ENCODE measurements around the gene MYMK. TPM values are rescaled to one million over a fixed set of nuclear protein-coding genes. Genes with fewer than 3 reads are reported as not detected.

MYMK gene
- polyA plus RNA-seq, 1 experiment = not detected

DNA sequence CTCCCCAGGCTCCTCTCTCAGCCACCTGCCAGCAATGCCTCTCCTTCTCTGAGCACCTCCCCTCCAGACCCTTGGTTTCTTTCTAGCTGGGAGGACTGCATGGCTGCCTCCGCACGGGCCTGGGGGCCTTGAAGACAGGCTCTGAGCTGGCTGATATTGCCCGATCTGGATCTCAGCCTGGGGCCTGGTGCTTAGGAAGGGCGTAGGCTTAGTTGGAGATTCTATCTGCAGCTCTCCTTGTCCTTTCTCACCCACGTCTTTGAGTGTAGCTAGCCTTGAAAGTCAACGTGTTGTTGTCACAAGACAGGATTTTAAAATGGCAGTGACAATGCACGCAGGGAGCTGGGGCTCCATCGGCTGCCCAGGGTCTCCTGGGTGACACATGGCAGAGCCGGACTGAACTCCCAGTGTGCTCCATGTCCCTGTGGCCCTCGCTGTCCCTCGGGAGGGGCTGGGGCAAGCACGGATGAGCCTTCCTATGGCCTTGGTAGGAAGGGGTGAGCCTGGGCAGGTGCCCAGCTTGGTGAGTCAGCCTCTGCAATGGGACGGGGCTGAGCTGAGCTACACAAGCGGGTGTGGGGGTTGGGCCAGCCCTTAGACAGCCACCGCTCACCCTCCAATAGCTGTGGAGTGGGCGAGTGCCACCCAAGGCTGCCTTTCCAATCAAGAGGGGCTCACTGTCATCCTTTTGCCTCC is 19.2 kb upstream of the MYMK start:
- DNase-seq (ENCODE audit: low read depth) = no peak
- POLR2A ChIA-PET = no interaction called here
- Histone ChIP-seq H3K36me3 (ENCODE audit: control insufficient read depth, insufficient read depth, low read length) (no peaks in the 10 kb centered on the region), H3K27me3 (ENCODE audit: control insufficient read depth, insufficient read depth, low read length) (peaks cover 11% of the 10 kb centered on the region), H3K4me3 (ENCODE audit: low read depth, low read length) (no peak overlapping the region)
- TF ChIP-seq, protein P1, sequence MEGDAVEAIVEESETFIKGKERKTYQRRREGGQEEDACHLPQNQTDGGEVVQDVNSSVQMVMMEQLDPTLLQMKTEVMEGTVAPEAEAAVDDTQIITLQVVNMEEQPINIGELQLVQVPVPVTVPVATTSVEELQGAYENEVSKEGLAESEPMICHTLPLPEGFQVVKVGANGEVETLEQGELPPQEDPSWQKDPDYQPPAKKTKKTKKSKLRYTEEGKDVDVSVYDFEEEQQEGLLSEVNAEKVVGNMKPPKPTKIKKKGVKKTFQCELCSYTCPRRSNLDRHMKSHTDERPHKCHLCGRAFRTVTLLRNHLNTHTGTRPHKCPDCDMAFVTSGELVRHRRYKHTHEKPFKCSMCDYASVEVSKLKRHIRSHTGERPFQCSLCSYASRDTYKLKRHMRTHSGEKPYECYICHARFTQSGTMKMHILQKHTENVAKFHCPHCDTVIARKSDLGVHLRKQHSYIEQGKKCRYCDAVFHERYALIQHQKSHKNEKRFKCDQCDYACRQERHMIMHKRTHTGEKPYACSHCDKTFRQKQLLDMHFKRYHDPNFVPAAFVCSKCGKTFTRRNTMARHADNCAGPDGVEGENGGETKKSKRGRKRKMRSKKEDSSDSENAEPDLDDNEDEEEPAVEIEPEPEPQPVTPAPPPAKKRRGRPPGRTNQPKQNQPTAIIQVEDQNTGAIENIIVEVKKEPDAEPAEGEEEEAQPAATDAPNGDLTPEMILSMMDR (IDR thresholded peaks at IDR 0.05; ENCODE audit: insufficient read depth, low read depth, low read length) = no peak
- CTCF ChIA-PET = interaction anchor here (0.7 kb wide), 1 partner anchor 358 kb away, joined by 3 read pairs; no protein-coding TSS in a partner anchor

DNA sequence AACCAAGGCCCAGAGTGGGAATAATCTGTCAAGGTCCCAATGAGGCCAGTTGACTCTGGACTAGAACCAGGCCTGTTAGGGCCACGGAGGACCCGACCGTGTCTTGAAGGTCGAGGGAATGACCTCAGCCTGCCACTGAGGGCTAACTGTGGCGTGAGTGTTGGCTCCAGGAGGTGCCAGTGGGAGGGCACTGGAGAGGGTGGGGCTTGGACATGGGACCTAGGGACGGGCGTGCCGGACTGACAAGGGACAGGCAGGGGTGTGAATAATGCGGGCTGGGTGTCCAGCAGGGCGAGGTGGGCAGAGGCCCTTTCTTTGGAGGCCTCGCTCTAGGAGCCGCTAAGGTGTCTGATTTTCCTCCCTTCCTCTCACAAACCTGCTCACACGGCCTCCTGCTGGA is 17.2 kb upstream of the MYMK start:
- ChIA-PET POLR2A (no interaction called here), CTCF (no interaction called here)
- TF ChIP-seq, protein P1 (IDR thresholded peaks at IDR 0.05; ENCODE audit: insufficient read depth, low read depth, low read length) = no peak
- no peak overlapping the region for H3K4me3 ChIP-seq (ENCODE audit: low read depth, low read length)
- peaks cover 11% of the 10 kb centered on the region for H3K27me3 ChIP-seq (ENCODE audit: control insufficient read depth, insufficient read depth, low read length)
- no peaks in the 10 kb centered on the region for H3K36me3 ChIP-seq (ENCODE audit: control insufficient read depth, insufficient read depth, low read length)
- no peak for DNase-seq (ENCODE audit: low read depth)

DNA sequence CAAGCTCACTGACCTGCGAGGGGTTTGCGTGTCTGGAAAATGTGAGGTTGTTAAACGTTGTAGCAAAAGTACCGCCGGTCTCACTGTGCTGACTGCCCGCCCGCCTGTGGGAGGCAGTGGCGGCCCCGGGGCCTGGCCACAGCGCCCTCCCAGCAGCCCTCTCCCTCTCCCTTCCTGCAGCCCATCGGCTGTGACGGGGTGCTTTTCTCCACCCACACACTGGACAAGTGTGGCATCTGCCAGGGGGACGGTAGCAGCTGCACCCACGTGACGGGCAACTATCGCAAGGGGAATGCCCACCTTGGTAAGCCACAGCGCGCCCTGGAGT is 15.9 kb upstream of the MYMK start:
- Histone ChIP-seq H3K4me3 (ENCODE audit: low read depth, low read length) (no peak overlapping the region), H3K27me3 (ENCODE audit: control insufficient read depth, insufficient read depth, low read length) (peaks cover 13% of the 10 kb centered on the region), H3K36me3 (ENCODE audit: control insufficient read depth, insufficient read depth, low read length) (no peaks in the 10 kb centered on the region)
- TF ChIP-seq, protein P1 (IDR thresholded peaks at IDR 0.05; ENCODE audit: insufficient read depth, low read depth, low read length) = no peak
- ChIA-PET CTCF (interaction anchor here (1.3 kb wide), 2 partner anchors 18 to 174 kb away, joined by 3 read pairs; no protein-coding TSS in a partner anchor), POLR2A (no interaction called here)
- DNase-seq (ENCODE audit: low read depth) = no peak

DNA sequence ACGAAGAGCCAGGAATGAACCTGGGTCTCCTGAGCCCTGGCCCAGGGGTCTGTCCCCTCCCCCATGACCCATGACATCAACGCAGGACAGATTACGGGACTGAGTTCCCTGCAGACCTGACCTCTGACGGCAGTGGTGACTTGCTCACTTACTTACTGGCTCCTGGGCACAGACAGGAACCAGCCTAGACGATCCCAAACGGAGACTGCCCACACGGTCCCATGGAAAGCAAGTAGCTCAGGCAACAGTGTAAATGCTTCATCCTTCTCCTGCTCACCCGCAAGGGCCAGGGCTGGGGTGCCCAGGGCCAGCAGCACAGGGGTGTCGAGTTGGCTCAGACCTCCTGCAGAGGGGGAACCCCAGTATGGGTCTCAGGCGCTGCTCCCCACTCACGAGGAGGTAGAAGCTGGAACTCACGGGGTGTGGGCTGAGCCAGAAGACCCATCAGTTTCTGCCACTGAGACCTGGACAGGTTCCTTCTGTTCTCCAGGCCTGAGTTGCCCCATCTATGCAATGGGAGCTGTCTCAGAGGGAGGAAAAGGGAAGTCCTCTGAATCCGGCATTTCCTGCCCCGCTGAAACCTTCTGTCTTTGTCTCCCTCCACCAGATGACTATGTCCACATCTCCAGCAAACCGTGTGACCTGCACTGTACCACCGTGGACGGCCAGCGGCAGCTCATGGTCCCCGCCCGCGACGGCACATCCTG is 15.4 kb upstream of the MYMK start:
- TF ChIP-seq, protein P1 (IDR thresholded peaks at IDR 0.05; ENCODE audit: insufficient read depth, low read depth, low read length) = no peak
- ChIA-PET POLR2A (no interaction called here), CTCF (interaction anchor here (1.3 kb wide), 2 partner anchors 19 to 175 kb away, joined by 3 read pairs; no protein-coding TSS in a partner anchor)
- no peak for DNase-seq (ENCODE audit: low read depth)
- H3K4me3 ChIP-seq (ENCODE audit: low read depth, low read length) = no peak overlapping the region
- H3K36me3 ChIP-seq (ENCODE audit: control insufficient read depth, insufficient read depth, low read length) = no peaks in the 10 kb centered on the region
- peaks cover 17% of the 10 kb centered on the region for H3K27me3 ChIP-seq (ENCODE audit: control insufficient read depth, insufficient read depth, low read length)
